Fibroblast of skin of back (primary cell): ENCODE results near the gene PIP4K2C. TPM values are rescaled to one million over a fixed set of nuclear protein-coding genes. Genes with fewer than 3 reads are reported as not detected.

ENCODE experiments used
- DNase-seq: peaks from one replicate; pipeline ENCODE4 v3.0.0-alpha.2; 2013
- polyA plus RNA-seq, 2 experiments: library from polyadenylated mRNA; unstranded; fragments of 120-200 nt; gene quantifications; one replicate each; pipeline ENCODE4 v1.2.1, GENCODE V29; 2013; ENCODE audit not compliant: insufficient read length in 2 of 2

PIP4K2C gene
- 14.2 TPM for polyA plus RNA-seq (2013, experiment 1 of 2; ENCODE audit: insufficient read length)
- polyA plus RNA-seq (2013, experiment 2 of 2; ENCODE audit: insufficient read length): 18.9 TPM

DNA sequence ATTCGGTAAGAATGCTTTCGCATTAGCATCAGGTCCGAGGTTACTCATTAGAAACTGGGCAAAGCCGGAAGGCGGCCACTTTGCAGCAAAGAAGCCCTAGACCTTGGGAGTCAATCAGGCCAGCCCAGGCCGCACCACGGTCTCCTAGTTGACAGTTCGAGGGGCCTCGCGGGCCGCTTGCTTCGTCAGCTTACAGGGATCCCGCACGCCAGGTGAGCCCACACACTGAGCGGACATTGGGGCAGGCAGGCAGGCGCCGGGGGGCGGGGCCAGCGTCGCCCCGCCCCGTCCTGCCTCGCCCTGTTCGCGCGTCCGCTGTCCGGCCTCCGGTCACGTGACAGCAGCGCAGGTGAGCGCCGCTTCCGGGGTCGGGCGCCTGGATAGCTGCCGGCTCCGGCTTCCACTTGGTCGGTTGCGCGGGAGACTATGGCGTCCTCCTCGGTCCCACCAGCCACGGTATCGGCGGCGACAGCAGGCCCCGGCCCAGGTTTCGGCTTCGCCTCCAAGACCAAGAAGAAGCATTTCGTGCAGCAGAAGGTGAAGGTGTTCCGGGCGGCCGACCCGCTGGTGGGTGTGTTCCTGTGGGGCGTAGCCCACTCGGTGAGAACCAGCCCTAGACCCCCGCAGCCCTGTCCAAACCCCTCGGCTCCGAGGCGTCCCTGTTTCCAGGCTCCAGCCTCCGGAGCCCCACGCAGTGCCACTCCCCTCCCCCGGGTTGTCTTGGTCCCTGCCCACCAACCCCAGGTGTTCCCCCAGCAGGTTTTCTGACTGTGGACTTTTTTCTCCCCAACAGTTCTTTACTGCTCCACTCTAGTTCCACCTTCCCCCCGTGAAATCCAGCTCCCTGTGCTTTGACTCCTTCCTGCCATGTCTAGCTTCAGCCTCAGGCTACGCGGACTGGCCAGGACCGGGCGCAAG is at the start of gene PIP4K2C:
Gene PIP4K2C, plus strand, starts transcription at position 329 of the 918 bp plus-strand sequence. Its CDS starts 98 bp downstream, at position 427.
- DNase-seq: peak; percentile 47

DNA sequence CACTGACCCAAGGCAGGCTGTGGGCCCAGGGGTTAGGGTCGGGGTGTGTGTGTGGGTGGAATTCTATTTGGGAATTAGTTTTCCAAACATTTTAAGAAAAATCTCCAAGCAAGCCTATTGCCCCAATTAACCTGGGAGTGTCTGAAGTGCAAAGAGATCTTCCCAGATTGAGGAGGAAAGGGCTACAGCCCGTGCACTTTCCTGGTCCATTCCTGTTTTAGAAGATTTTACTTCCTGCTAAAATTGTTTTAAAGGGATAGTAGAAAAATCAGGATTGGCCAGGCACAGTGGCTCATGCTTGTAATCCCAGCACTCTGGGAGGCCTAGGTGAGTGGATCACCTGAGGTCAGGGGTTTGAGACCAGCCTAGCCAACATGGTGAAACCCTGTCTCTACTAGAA is 49.3 kb upstream of the PIP4K2C start:
- DNase-seq: no peak

DNA sequence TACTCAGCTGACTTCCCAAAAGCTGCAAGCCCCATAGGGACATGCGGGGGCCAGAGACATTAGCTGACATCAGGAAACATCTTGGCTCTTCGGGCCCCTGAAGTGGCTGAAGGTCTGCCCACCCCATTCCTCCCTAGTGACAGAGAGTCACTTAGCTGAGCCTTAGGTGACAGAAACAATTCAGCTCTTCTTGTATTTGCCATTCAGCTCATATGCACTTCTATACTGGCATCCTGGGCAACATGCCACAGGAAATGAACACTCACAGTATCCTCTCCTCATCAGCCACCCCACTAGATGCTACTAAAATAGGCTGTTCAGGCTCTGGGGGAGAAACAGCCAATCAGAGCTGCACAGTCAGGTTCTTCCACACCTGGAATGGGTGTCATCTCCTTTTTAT is 47.4 kb upstream of the PIP4K2C start:
- DNase-seq: peak; percentile 21

DNA sequence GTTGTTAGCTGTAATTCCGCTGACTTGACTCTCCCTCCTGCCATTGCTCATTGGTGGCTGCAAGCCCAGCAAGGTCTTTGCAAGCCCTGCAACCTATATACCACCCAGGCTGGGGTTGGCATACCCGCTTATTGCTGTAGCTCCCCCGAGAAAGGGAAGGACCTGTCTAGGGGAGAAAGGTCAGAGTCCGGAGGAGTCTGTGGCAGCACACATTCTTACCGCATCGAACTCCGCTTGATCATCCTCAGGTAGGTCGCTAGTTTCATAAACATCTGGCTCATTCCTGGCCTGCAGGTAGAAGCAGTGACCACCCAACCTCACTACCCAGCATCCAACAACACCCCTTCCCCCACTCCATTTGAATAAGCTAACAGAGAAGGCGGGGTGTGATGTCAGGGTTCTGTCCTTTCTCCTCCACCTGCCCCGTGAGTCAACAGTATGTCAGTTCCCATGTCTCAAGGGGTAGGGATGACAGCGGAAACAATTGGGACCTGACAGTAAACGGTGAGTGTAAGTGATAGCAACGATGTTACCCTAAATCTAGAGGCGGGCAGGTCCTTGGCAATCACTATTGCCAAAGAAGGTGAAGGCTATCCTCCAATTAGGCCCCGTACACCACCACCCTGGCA is 45.1 kb upstream of the PIP4K2C start:
- no peak for DNase-seq

DNA sequence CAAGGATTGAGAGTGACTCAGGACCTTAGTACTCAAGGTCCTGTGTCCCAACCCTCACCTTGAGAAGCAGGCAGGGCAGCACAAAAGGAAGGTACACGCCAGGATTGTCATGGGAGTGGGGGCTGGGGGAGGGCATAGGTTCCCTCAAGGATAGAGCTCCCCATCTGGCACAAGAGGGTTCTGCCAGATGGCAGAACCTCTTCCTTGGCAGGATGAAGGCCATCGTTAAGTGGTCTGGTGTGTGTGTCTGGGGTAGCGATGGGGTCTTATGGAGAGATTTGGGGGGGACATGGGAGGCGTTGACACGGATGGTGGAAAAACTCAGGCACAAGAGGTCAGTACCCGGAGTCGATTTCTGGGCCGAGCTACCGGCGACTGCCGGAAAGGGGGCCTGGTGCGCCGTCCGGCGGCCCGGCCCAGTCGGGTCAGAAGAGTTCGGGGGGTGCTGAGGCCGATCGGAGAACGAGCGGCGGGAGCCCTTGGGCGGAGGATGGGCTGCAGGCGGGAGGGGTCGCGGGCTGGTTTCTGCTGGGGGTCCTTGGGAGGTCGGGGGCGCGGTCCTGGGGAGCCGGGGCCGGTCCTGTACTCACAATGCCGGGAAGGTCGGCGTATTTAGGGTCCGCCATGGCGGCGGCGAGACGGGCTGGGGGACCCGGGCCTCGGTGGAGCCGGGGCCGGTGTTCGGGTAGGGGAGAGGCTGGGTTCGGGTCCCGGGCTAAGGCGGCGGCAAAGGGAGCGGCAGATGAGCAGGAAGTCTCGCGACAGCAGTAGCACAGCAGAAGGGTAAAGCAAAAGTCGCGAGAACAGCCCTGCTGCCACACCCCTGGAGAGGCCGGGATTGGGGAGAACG is 44.3 kb upstream of the PIP4K2C start, which contains the start of gene DCTN2:
Gene DCTN2, minus strand, starts transcription at position 755 of the 850 bp plus-strand sequence. Its CDS starts 129 bp downstream, at position 626.
- peak; percentile 98 for DNase-seq

DNA sequence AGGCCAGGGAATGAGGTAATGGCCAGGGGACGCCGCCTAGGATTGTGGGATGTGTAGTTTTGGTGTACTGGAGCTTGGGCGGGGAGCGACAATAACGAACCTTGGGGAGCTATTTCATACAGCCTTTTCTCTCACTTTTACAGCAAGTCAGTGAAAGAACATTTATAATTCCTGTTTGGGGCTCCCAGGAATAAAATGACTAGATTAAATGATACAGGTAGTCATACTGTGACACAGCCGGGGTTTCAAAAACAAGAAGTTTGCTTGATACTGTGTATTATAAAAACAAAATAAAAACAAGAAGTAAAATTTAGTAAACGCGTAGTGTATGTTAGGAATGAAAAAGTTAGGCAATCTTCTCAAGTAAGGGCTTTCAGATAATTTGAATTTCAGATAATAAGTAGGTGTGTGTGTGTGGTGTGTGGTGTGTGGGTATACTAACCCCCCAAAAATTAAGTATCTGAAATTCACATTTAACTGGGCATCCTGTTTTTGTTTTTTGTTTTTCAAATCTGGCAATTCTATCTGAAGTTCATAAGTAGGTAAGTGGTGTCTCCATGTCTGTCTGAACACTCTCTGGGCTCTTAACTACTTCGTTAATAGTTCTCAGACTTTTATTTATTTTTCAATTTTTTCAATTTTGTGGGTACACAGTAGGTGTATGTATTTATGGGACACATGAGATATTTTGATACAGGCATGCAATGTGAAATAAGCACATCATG is 43.5 kb upstream of the PIP4K2C start:
- DNase-seq: no peak

DNA sequence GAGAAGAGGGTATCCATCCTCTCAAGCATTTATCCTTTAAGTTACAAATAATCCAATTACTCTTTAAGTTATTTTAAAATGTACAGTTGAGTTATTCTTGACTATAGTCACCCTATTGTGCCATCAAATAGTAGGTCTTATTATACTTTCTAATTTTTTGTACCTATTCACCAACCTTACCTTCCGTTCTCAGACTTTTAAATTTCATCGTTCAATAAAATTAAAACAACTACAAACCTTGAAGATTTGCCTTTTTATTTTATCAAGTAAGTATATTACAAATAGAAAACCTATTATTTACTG is 43.0 kb upstream of the PIP4K2C start:
- no peak for DNase-seq

DNA sequence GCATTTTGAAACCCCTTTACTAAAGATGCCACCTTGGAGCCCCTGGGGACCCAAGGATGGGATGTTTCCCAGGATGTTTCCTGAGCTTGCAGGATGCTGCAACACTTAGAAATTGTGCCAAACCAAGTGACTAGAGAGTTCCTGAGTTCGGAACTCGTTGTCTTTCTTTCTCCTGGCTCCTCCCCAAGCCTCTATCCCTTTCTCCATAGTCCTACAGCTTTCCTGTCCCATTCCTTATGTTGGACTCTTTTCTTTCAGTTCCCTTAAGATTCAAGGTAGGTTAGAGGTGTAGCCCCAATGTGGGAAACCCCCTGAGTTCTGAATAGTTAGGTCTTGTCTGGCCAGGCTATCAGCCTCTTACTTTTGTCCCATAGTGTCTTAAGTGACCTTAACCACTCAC is 42.5 kb upstream of the PIP4K2C start:
- no peak for DNase-seq

DNA sequence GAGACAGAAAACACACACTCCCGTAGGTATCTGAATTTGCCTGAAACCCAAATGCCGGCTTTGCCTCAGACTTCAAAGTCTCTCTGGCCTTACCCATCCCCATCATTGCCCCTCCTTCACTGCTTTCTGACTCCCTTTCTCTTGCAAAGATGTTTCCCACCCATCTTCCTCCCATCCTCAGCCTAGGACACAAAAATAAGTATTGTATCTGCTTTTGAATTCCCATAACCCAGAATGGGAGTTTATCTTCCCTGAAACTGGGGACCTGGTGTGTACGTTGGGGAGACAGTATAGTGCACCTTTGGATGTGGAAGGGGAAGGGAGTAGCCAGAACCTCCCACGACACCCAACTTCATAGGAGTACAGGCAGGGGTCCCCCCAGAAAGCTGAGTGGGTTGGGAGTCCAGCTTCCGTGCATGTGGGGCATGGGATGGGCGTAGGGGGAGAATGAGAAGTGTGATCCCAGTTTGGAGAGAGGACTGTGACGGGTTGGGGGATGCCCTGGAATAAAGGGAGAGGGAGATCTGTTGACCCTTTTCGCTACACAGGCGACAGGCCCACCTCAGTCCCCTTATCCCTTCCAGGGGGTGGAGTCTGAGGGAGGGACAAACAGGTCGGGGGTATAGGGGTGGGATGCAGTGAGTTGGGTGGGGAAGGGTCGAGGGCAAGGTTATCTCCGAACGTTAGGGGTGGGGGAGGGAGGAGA is 41.6 kb upstream of the PIP4K2C start:
- DNase-seq: no peak

DNA sequence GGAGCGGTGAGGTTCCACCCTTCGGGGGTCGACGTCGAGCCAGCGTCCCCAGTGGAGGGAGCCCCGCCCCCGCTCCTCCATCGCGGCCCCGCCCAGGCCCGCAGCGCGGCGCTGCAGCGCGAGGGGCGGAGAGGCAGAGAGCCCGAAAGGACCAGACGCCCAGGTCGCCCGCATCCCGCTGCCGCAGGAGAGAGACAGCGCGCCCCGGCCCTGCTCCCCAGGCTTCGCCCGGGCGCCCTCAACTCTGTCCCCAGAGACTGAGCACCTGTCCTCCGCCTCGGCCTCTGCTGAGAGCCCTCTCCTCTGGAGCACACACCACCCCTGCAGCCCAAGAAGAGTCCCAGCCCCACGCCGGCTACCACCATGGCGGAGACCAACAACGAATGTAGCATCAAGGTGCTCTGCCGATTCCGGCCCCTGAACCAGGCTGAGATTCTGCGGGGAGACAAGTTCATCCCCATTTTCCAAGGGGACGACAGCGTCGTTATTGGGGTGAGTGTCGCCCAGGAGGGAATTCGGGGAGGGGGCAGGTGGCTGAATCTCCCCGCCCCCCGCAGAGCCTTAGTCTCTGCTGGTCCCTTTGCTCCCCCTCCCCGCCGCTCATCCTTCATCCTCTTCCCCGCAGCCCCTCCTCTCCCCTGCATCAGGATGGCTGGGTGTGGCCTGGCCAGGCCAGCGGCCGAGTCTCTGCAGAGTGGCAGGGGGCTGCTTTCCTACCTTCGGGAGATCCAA is 40.9 kb upstream of the PIP4K2C start, which contains the start of gene KIF5A:
Gene KIF5A, plus strand, starts transcription at position 136 of the 732 bp plus-strand sequence. Its CDS starts 228 bp downstream, at position 364.
- no peak for DNase-seq

DNA sequence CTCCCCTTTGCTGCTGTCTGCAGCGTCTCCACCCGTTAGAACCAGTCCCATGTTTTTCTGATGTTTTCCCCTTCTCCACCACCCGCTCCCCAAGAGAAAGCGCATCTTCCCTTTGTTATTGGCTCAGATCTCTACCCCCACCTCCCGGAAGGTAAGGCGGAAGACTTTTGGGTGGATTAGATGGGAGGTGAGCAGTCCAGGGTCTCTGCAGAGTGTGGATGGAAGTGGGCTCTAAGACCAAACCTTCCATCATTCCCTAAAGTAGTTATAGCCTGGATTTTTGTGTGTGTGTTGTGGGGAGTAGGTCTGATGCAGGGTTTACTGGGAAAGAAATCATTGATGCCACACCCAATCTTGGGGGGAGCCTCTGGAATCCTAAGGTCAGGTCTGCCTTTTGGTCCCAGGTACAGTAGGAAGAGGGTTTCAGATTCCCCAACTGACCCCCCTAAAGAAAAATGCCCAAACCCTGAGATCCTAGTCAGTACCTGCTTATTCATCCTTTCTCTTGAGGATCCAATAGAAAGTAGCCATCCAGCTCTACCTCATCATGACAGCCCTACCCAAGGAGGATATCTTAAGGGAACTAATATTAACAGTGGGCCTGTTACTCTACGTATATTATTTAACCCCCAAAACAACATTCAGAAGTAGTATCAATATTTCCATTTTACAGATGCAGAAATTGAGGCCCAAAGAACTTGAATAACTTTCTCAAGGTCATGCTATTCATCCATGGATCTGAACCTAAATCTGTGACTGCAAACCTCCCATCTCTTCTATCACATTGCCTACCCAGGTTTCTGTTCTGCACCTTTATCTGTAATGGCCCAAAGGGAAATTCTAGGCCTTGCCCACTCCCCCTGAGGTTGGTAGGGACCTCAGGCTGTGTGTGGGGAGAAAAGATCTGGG is 40.1 kb upstream of the PIP4K2C start:
- no peak for DNase-seq

DNA sequence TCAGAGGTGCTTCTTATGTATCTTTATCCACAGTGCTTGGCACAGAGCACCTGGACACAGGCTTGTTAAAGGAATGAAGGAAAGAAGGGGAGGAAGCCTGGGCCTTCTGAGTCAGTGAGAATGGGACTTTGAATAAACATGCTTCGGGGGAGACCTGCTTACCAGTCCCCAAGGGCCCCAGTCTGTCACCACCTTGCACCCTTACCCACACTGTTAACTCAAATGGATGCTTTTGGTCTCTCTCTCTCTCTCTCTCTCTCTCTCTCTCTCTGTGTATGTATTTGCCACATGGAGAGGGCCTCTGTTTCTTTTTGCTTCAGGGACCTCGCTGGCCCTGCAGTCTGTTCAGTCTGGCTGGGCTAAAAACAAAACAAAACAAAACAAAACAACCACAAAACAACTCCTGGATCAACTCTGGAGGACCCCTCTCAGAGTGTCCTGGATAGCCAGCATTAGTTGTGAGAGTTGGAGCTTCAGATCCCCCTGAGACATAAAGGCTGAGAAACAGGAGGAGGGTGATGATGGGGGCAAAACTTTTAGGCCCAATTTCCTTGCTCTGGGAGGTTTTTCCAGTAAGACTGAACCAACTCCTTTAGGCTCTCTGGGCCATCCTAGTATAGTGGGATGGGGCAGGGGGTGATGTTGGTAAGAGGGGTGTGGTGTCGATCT is 39.2 kb upstream of the PIP4K2C start:
- no peak for DNase-seq

DNA sequence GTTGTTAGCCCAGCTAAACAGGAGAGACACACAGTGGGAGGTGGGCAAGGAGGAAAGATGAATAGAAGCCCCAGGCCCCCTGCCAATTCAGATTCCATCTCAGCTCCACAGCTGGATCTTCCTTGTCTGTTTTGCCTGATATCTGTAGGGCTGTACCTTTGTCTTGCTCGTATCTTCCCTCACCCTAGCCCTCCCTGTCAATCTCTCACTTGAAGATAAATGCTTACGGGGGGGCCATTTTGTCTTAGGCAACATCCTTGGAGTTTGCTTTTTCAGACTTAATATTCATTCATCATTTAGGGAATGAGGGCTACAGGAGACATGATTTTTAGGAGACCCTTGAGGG is 38.7 kb upstream of the PIP4K2C start:
- DNase-seq: no peak

DNA sequence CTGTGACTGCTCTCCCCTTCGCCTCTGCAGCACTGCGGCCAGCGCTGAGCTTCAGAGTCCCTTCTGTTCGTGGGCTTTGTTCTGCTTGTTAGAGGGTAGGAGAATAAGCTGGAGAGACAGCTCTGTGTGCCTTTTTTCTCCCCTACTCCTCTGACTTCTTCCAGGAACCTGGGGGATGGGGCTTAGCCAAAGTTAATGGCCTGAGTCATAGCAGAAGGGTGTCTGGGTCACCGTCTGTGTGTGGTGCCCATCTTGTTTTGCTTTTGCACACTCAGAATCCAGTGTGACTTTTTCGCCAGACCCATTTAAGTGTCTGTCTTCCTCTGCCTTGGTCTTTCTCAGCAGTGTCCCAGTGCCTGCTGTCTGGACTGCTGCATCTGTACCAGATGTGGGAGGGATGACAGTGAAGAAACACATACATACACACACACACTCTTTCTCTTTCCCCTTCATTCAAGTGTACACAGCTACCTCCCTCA is 38.1 kb upstream of the PIP4K2C start:
- peak; percentile 53 for DNase-seq

DNA sequence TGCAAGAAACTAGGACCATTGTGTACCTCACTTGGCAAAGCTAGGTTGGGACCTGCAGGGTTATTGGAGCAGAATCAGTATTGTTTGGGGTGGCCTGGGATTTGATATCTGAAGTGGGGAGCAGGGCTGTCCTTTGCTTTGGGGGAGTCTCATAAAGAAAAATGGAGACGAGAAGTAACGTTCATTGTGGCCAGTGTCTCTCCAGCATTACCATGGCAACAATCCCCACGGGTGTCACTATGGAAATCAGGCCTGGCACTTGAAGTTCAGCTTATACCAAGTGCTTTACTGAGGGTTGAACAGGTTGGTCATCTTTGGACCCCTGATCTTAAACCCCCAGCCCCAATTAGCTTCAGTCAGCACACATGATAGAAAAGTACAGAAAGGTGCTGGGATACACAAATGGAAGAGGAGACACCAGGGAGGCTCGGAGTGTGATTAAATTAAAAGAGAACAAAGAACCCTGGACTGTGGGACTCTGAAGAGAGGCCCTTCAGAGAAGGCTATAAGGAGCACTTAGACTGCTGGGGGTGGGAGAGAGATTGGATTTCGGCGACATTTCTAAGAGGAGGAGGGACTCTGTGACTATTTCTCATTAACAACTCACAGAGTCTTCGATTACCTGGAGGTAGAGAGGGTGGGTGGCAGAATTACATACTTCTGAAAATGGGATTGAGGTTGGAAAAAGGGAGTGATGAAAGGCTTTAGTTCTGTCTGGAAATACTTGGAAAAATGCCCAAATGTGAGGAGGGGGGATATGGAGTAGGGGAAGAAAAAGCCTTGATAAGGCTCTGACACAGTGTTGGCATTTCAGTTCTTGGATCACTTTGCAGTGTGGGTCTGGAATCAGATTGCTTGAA is 37.4 kb upstream of the PIP4K2C start:
- no peak for DNase-seq

DNA sequence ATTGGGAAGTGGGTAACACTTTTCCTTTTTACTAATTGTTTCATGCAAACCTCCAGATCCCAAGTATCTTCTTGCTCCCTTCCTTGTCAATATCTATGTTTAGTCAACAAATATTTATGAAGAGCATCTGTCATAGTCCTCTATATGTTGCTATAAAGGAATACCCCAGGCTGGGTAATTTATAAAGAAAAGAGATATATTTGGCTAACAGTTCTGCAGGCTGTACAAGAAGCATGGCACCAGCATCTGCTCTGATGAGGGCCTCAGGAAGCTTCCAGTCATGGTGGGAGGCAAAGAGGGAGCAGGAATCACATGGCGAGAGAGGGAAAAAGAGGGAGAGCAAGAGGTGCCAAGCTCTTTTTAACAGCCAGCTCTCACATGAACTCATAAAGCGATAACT is 36.5 kb upstream of the PIP4K2C start:
- DNase-seq: no peak

DNA sequence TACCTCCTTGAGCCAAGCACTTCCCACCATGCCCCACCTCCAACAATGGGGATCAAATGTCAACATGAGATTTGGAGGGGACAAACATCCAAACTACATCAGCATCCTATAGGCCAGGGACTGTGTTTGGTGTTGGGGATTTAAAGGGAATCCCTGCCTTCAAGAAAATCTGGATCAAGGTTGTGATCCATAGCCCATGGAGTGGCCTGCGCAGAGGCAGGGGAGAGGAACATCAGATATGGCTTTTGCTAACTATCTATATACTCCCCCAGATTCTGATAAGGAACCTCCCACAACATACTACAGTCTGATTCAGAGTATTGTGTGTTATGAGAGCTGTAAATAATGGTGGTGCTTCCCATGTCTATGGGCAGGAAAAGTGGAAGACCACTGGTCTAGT is 36.1 kb upstream of the PIP4K2C start:
- no peak for DNase-seq

DNA sequence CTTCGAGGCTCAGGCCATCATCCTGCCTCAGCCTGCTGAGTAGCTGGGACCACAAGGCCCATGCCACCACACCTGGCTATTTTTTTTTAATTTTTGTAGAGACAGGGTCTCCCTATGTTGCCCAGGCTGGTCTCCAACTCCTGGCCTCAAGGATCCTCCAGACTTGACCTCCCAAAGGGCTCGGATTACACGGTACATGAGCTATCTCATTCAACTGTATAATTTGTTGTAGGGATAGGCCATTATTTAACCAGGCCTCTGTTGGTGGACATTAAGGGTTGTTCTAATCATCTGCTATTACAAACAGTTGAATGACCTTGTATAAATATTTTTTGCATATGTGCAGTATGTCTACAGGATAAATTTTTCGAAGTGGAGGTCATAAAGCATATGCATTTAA is 32.1 kb upstream of the PIP4K2C start:
- DNase-seq: no peak
